Neural cell (in vitro differentiated cells): ENCODE measurements around the gene WBP11.

Experiments used
- CTCF ChIP-seq: fragments of 450-650 bp; IDR thresholded peaks from 2 replicates; pipeline ENCODE4 v1.5.1; 2014; ENCODE audit warnings: antibody characterized with exemption, mild to moderate bottlenecking, moderate library complexity; ENCODE audit not compliant: poor library complexity, severe bottlenecking
- POLR2AphosphoS5 ChIP-seq: IDR thresholded peaks from 2 replicates; pipeline ENCODE4 v1.6.1; 2012
- SMC3 ChIP-seq: fragments of 450-650 bp; conservative IDR thresholded peaks from 2 replicates; pipeline ENCODE4 v1.6.1; 2014; ENCODE audit warnings: antibody characterized with exemption, mild to moderate bottlenecking, moderate library complexity; ENCODE audit not compliant: poor library complexity

- TF ChIP-seq SMC3 (no peak), CTCF (no peak), POLR2AphosphoS5 (no peak)
Measured at GRCh38 chr12:14781563-14781962, 21.7 kb downstream of the WBP11 start.
